Raji (cell line): ENCODE data around the gene ADAM19.
A peak's percentile ranks its signal among the peaks of the same experiment; 100 is the strongest.

ENCODE experiments used
- POLR2A ChIP-seq: IDR thresholded peaks from 2 replicates; pipeline ENCODE4 v1.6.1; 2011; ENCODE audit warnings: low read depth, low read length, control low read depth; ENCODE audit not compliant: insufficient read depth

The ADAM19 gene

DNA sequence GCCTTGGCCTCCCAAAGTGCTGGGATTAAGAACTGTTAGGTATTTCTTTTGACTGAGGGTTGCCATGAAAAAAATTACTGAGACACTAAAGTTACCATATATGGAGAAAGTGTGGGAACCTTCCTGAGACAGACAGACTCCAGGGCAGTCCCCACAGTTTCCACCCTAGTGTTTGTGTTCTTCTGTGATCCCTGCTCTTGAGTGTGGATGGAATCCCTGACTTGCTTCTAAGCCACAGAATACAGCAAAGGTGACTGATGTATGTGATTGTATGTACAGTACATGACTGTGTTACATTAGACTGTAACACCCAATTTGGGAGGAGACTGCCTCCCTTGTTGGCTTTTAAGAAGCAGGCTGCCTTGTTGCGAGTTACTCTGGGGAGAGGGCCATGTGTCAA lies 24.7 kb upstream of the ADAM19 start:
- no peak for TF ChIP-seq POLR2A

DNA sequence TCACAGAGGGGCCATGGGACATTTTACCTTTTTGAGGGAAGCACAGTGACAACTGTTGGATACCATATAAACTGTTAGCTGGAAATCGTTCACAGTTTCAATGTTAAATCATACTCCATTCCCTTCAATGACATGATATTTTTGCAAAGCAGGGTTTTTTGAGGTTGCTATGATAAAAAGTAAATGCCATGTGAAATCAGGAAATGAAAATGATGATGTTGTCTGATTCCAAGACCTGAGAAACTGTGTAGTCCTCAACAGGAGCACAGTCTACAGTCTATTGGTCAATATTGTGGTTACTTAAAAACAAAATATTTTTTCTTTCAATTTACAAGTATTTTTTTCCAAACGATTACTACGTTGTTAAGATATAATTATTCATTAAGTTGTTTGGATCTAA lies 24.0 kb upstream of the ADAM19 start:
- TF ChIP-seq POLR2A: no peak

DNA sequence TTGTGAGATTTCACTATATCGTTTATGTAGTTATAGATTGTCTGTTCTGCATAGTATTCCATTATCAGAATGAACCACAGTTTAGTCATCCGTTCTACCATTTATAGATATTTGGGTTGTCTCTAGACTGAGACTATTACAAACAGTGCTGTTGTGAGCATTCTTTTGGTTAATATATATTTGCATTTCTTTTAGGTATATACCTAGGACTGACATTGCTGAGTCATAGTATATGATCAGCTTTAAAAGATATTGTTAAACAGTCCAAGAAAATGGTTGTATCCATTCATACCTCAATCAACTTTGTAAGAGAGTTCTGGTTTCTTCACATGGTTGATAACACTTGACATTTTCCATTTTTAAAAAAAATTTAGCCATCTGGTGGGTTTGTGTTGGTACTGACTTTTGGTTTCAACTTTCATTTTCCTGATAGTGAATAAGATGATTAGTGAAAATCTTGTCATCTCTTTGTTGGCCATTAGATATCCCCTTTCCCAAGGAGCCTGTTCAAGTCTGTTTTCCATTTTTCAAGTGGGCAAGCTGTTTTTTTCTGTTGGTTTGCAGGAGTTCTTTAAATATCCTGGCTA lies 22.9 kb upstream of the ADAM19 start:
- no peak for TF ChIP-seq POLR2A

DNA sequence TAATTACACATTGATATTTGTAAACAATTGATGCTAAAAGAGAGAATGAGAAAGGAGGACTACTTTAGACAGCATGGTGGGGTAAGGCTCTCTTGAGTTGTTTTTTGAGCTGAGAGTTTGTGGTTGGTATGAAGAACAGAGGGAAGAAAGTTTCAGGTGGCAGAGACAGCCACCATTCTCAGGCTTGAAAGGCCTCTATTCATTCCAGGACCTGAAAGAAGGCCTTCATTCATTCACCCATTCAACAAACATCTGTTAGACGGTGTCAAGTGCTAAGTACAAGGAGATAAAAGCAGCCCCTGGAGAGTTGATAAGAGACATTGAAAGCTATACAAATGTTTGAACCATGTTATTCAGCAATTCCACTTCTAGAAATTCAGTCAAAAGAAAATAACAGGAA lies 21.7 kb upstream of the ADAM19 start:
- no peak for TF ChIP-seq POLR2A

DNA sequence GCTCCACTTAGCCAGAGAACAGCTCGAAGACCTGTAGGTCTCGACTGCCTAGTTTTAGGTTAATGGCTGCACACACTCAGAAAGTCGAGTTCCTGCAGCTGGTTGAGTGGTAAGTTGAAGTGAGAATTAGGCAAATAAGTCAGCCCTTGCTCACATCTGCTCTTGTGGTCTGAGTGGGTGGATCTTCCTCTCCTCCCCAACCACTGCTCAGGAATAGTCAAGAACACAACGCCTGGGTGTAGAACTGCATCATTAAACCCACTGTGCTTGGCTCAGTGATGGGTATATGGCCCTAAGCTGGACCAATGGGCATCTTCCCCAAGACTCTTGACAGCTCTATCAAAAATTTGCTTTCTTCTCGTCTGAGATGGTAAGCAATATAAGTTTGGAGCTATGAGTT lies 20.9 kb upstream of the ADAM19 start:
- TF ChIP-seq POLR2A: 0 out of 2 replicates have a peak, but pooled peaks have one; percentile 37

DNA sequence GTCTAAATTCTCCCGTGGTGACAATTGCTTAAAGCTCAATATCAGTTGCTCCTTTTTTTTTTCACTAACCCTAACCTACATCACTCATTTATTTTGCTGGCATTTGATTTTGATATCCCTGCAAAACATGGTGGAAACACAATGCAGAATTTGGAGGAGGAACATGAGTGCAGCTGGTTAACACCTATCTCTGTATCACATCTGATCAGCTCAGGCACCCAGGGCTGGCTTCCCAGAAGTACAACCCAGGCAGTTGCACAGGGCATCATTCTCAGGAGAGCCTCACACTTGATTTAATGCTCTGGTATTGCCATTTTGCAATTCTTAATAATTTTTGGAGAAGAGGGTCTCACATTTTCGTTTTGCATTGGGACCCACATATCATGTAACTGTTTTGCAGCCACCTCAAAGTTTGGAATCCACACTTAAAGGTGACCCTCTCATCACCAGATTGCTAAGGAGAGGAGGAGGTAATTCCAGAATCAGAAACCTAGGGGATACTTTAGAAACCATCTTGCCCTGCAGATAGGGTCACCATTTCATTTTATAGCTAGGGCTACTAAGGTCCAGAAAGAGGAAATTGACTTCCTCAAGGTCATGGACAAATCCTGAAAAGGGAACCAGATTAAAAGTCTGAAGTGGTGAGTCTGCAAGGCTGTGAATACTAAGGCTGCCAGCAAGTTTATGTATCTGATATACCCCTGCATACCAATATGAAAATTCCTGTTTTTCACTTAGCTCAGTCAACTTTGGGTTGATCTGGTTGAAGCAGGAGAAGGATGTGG lies 19.3 kb upstream of the ADAM19 start:
- TF ChIP-seq POLR2A: no peak

DNA sequence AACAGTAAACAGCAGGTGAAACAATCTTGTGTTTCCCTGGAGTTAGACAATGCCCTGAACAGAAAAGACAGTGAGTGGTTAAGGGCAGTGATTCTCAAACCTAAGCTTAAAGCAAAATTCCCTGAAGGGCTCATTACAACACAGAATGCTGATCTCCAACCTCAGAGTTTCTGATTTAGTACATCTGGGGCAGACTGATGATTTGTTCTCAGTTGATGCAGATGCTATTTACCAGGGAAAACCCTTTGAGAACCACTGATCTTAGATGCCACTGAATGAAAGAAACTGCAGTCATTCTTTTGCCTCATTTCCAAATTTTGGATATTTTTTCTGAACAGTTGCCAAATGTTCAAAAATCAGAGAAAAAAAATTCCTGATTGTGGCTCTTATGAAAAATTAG lies 18.7 kb upstream of the ADAM19 start:
- no peak for TF ChIP-seq POLR2A

DNA sequence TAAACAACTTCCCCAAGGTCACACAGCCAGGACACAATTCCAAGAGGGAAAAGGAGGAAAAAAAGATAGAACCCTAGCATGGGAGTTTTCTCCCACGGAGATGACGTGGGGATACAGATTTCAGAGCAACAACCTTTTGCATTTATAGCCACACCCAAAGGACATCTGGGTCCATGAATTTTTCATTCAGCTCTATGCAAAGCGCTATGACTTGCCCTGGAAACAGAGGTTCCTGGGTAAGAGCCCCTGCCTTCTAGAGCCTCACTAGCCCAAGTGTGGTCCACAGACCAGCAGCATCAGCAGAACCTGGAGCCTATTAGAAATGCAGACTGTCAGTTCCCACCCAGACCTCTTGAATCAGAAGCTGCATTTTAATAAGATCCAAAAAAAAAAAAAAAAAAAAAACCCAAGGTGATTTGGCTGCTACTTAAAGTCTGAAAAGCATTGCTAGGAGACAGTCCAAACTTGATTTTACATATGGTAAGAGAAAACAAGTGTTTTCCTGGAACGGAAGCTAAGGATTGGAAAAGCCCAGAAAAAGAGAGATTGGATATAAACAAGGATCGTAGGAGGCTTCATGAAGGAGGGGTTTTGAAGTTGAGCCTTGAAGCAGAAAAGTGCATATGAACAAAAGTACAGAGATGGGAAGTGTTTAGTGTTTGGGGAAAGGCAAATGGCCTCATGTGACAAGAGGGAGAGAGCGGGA lies 17.6 kb upstream of the ADAM19 start:
- no peak for TF ChIP-seq POLR2A

DNA sequence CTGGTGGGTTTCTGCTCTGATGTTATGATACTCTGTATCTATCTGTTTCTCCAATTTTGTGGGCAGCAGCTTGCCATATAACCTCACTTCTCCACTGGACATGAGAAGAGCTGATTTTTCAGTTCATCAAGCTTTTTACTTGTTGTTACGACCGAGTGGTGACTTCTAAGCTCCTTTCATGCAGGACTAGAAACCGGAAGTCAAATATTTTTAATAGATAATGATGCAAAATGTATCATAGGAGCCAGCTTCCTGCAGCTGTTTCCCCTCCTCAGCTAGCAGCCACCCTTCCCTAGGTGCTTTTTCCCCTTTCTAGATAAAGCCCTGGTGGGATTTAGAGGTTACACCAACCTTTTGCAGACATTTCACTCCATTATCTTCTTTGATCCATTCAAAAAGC lies 17.0 kb upstream of the ADAM19 start:
- no peak for TF ChIP-seq POLR2A

DNA sequence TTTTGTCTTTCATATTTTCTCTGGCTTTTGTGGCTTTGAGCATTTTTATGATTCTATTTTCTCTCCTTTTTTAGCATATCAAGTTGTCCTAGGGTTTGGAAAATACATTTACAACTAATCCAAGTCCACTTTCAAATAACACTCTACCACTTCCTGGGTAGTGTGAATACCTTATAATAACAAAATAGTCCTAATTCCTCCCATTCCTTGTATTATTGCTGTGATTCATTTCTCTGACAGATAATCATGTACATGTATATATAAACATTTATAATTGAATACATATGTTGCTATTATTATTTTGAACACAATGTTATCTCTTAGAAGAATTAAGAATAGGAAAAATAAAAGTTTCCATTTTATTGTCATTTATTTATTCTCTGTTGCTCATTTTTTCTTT lies 14.9 kb upstream of the ADAM19 start:
- no peak for TF ChIP-seq POLR2A

DNA sequence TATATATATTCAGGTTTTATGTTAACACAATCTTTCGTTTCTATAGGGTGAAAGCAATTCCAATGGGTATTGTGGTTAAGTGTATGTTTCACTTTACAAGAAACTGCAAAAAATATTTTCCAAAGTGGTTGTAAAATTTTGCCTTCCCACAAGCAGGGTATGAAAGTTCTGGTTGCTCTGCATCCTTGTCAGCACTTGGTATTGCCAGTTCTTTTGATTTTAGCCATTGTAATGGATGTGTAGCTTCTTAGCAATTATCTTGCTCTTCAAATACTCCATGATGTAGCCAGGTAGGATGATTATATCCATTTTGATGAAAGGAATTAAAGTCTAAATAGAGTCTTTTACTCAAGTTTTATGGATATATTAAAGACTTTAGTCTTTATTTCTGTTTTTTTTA lies 9.1 kb upstream of the ADAM19 start:
- TF ChIP-seq POLR2A: no peak

DNA sequence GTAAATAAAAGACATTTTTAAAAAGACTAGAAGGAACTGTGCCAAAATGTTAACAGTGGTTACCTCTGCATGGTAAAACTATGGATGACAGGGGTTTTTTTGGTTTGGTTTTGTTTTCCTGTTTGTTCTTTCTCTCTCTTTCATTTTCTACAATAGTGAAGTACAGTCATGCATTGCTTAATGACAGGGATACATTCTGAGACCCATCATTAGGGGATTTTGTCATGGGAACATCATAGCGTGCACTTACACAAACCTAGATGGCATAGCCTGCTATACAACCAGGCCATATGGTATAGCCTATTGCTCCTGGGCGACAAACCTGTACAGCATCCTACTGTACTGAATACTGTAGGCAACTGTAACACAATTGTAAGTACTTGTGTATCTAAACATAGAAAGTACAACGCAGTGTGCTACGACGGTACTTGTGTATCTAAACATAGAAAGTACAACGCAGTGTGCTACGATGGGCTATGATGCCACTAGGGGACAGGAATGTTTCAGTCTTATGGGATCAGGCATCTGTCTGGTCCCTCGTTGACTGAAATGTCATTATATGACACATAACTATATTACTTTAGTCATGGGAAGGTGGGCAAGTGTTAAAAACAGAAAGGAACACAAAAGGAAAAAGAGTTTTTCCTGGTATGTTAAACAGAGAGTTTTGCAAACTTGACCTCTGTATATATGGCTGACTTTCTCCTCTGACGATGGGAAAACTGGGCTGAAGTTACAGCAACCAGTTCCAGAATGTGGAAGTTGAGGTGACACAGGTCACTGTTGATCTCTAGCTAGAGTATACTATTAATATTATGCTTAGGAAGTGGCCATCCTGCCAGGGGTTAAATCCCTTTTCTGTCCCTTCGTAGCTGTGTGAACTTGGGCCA lies 7.4 kb upstream of the ADAM19 start:
- no peak for TF ChIP-seq POLR2A

DNA sequence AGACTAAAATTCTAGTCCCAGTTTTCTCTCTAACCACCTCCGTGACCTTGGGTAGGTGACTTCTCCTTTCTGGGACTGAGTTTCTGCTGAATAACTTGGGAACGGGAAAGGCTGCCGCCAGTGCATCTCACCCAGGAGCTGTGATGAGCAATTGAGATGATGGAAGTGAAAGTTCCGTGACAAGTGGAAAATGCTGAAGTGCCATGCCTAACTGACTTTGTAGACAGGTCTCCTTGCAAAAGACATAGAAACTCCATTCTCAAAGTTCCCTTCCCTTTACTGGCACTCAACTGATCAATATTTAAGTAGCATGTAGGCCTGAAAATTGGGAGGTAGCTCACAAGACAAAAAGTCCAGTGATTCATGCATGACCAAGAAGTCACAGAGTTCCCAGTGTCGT lies 6.3 kb upstream of the ADAM19 start:
- TF ChIP-seq POLR2A: no peak

DNA sequence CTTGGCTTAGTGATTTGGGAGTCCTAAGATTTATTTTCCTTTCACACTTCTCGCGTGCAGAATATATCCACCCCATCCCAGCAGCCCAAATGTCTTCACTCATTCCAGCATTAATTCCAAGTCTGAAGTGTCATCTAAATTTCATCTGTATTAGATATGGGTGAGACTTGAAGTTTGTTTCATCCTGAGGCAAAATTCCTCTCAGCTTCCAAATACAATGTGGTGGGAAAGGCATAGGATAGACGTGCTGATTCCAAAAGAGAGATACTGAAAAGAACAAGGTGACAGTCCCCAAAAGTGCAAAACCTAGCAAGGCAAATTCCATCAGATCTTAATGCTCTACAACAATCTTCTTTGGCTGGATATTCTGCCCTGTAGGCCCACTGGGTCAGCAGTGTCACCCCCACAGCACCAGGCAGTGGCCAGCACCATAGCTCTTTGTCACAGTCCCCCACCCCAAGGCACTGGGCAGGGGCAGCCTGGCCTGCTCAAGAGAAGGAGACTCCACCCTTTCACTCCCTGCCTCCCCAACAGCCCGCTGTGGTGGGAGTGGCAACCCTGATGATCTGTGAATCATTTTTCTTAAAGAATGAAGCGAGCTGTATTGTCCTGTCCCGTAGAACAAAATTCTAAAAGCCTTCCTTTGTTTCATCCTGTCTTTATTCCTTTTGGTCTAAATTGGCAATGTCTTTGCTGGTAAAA lies 2.7 kb upstream of the ADAM19 start:
- TF ChIP-seq POLR2A: no peak

DNA sequence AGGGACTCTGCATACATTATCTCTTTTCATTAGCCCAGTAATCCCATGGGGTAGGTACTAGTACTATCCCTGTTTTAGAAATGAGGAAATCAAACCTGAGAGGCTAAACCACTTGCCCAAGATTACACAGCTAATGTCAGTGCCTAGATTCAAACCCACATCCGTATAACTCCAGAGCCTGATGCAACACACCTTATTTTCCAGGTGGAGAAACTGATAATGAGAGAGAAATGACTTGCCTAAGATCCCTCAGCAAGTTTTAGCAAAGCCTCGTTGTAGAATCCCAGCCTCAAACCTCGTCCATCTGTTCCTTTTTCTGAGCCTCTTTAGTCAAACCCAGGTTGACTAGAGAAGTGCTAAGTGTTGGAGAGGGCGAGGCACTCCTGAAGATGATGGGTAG lies 1.1 kb upstream of the ADAM19 start:
- no peak for TF ChIP-seq POLR2A
